HCT116 (cell line): ENCODE measurements around the gene NDUFAF2. TPM values are rescaled to one million over a fixed set of nuclear protein-coding genes. Genes with fewer than 3 reads are reported as not detected.
A peak's percentile ranks its signal among the peaks of the same experiment; 100 is the strongest.

Experiments
- ATAC-seq: fragments of 200-7000 bp; cut with Tn5 transposase; 2 replicates; pipeline ENCODE4 v1.9.1; 2020; ENCODE audit warnings: mild to moderate bottlenecking, moderate library complexity
- BruUV-seq: library from RNA; stranded (reverse); fragments of 400-500 nt; replicated peaks from 2 replicates; lab custom pipeline; 2021; lab: Mats Ljungman, UMichigan
- CTCF ChIA-PET: fragments of 300-600 bp; sonication (Branson Sonifier 250); formaldehyde crosslinking; loops from one replicate; lab custom pipeline; 2021; ENCODE audit warnings: antibody characterized with exemption; lab: Charles Lee
- POLR2A ChIA-PET: fragments of 300-600, 350-600 bp; sonication (Branson Sonifier 250); formaldehyde crosslinking; loops from one replicate; lab custom pipeline; 2021; ENCODE audit warnings: antibody characterized with exemption; lab: Charles Lee
- RAD21 ChIA-PET, 2 experiments: fragments of 300-600 bp; sonication (Branson Sonifier 250); formaldehyde crosslinking; loops; one replicate each; lab custom pipeline; 2023; ENCODE audit warnings: low total read pairs in 2 of 2; ENCODE audit not compliant: uncharacterized antibody in 2 of 2, unreplicated experiment in 2 of 2, low non-redundant PET in 1 of 2; lab: Charles Lee
- DNase-seq: peaks from one replicate; pipeline ENCODE4 v3.0.0-alpha.2; 2010; ENCODE audit warnings: low read depth, low spot score
- H2AFZ ChIP-seq: fragments of 200-600 bp; shearing (Covaris generic), sonication (generic); 2 replicates; pipeline ENCODE4 v1.6.1; 2017; ENCODE audit warnings: low read depth, mixed run types, mixed read lengths, antibody characterized with exemption, low read length; ENCODE audit not compliant: poor library complexity, severe bottlenecking
- H3K27ac ChIP-seq: 2 replicates; pipeline ENCODE4 v1.5.1; 2012; ENCODE audit warnings: low read depth, low read length
- H3K27me3 ChIP-seq: fragments of 200-600 bp; sonication (generic); 2 replicates; pipeline ENCODE4 v1.6.1; 2016; ENCODE audit warnings: mixed run types, low read length, mixed read lengths; ENCODE audit not compliant: insufficient read depth
- H3K36me3 ChIP-seq, 2 experiments: fragments of 200-500 bp in 1 of 2; fragments of 200-600 bp in 1 of 2; sonication (Bioruptor generic) in 1 of 2; sonication (generic) in 1 of 2; 2 replicates each; pipeline versions ENCODE4 v1.5.1 to v1.6.1; 2014 to 2016; ENCODE audit warnings: low read length in 2 of 2, inconsistent platforms in 1 of 2, mixed read lengths in 1 of 2, mixed run types in 1 of 2; ENCODE audit not compliant: insufficient read depth in 2 of 2, control insufficient read depth in 1 of 2
- H3K4me1 ChIP-seq, 2 experiments: fragments of 200-600 bp in 1 of 2; sonication (generic) in 1 of 2; 2 replicates each; pipeline versions ENCODE4 v1.5.1 to v1.6.1; 2012 to 2017; ENCODE audit warnings: low read length in 2 of 2, inconsistent platforms in 1 of 2, mild to moderate bottlenecking in 1 of 2, mixed read lengths in 1 of 2, mixed run types in 1 of 2, moderate library complexity in 1 of 2; ENCODE audit not compliant: insufficient read depth in 2 of 2, control insufficient read depth in 1 of 2
- H3K4me2 ChIP-seq: fragments of 200-600 bp; sonication (generic); 2 replicates; pipeline ENCODE4 v1.6.1; 2017; ENCODE audit warnings: mixed run types, low read length, mixed read lengths
- H3K4me3 ChIP-seq, 2 experiments: fragments of 200-600 bp in 1 of 2; sonication (generic) in 1 of 2; replicated peaks in 1 of 2; 2 replicates each; pipeline ENCODE4 v1.5.1; 2011 to 2016; ENCODE audit warnings: low read length in 2 of 2, control low read depth in 1 of 2, low read depth in 1 of 2, mild to moderate bottlenecking in 1 of 2, mixed read lengths in 1 of 2, mixed run types in 1 of 2
- H3K79me2 ChIP-seq: fragments of 200-600 bp; sonication (generic); 2 replicates; pipeline ENCODE4 v1.6.1; 2017; ENCODE audit warnings: mild to moderate bottlenecking, mixed run types, low read length, moderate library complexity, mixed read lengths; ENCODE audit not compliant: insufficient read depth
- H3K9ac ChIP-seq: fragments of 200-600 bp; sonication (generic); 2 replicates; pipeline ENCODE4 v1.6.1; 2016; ENCODE audit warnings: low read length, mixed read lengths
- H3K9me2 ChIP-seq: fragments of 200-600 bp; sonication (generic), shearing (Covaris generic); 2 replicates; pipeline ENCODE4 v1.6.1; 2017; ENCODE audit warnings: mixed run types, mild to moderate bottlenecking, moderate library complexity; ENCODE audit not compliant: insufficient read depth
- H3K9me3 ChIP-seq, 2 experiments: fragments of 200-500 bp in 1 of 2; fragments of 200-600 bp in 1 of 2; sonication (Bioruptor generic) in 1 of 2; sonication (generic) in 1 of 2; 2 replicates each; pipeline ENCODE4 v1.6.1; 2014 to 2017; ENCODE audit warnings: low read length in 2 of 2, mixed read lengths in 2 of 2, inconsistent platforms in 1 of 2, low read depth in 1 of 2, mild to moderate bottlenecking in 1 of 2, mixed run types in 1 of 2, moderate library complexity in 1 of 2; ENCODE audit not compliant: control insufficient read depth in 1 of 2, insufficient read depth in 1 of 2
- H4K20me1 ChIP-seq: fragments of 200-600 bp; sonication (generic), shearing (Covaris generic); 2 replicates; pipeline ENCODE4 v1.6.1; 2017; ENCODE audit warnings: mixed run types, mild to moderate bottlenecking, moderate library complexity; ENCODE audit not compliant: insufficient read depth
- CEBPB ChIP-seq: IDR thresholded peaks from 2 replicates; pipeline ENCODE4 v1.6.1; 2012; ENCODE audit warnings: low read depth
- CTCF ChIP-seq, 3 experiments: fragments of 200-600 bp in 1 of 3; sonication (generic) in 1 of 3; IDR thresholded peaks in 2 of 3; conservative IDR thresholded peaks in 1 of 3; 2 replicates each; pipeline ENCODE4 v1.5.1; 2012 to 2017; ENCODE audit warnings: low read depth in 2 of 3, low read length in 2 of 3, antibody characterized with exemption in 1 of 3, borderline replicate concordance in 1 of 3, control low read depth in 1 of 3, mild to moderate bottlenecking in 1 of 3, mixed read lengths in 1 of 3, mixed run types in 1 of 3, moderate library complexity in 1 of 3; ENCODE audit not compliant: insufficient read depth in 1 of 3
- EGR1 ChIP-seq: IDR thresholded peaks from 2 replicates; pipeline ENCODE4 v1.6.1; 2012; ENCODE audit warnings: low read depth
- EZH2 ChIP-seq: fragments of 200-600 bp; sonication (generic); IDR thresholded peaks from 2 replicates; pipeline ENCODE4 v1.6.1; 2017; ENCODE audit warnings: antibody characterized with exemption, mixed run types
- EZH2phosphoT487 ChIP-seq: fragments of 200-600 bp; IDR thresholded peaks from 2 replicates; pipeline ENCODE4 v1.6.1; 2018; ENCODE audit warnings: antibody characterized with exemption, borderline replicate concordance
- JUND ChIP-seq: IDR thresholded peaks from 2 replicates; pipeline ENCODE4 v1.6.1; 2012
- POLR2A ChIP-seq: IDR thresholded peaks from 2 replicates; pipeline ENCODE4 v1.7.0; 2011; ENCODE audit warnings: borderline replicate concordance; ENCODE audit not compliant: insufficient read depth, insufficient read length; ENCODE audit errors: extremely low read depth
- RAD21 ChIP-seq: IDR thresholded peaks from 2 replicates; pipeline ENCODE4 v1.6.1; 2012; ENCODE audit warnings: low read depth, mild to moderate bottlenecking
- SP1 ChIP-seq: IDR thresholded peaks from 2 replicates; pipeline ENCODE4 v1.6.1; 2012; ENCODE audit warnings: low read depth
- SRF ChIP-seq: IDR thresholded peaks from 2 replicates; pipeline ENCODE4 v1.6.1; 2012; ENCODE audit warnings: low read depth
- TCF7L2 ChIP-seq: IDR thresholded peaks from 2 replicates; pipeline ENCODE4 v1.7.0; 2011; ENCODE audit warnings: borderline replicate concordance, inconsistent platforms; ENCODE audit not compliant: insufficient read depth, insufficient read length; ENCODE audit errors: extremely low read depth
- ZFX ChIP-seq: fragments of 450-650 bp; IDR thresholded peaks from 2 replicates; pipeline ENCODE4 v1.6.1; 2017
- ZNF274 ChIP-seq: fragments of 200-500 bp; sonication (Bioruptor generic); IDR thresholded peaks from 2 replicates; pipeline ENCODE4 v1.6.1; 2014; ENCODE audit warnings: mild to moderate bottlenecking, low read depth, low read length, inconsistent platforms
- intact Hi-C: fragments of 100-400 bp; cut with micrococcal nuclease; formaldehyde crosslinking; loops from 2 replicates; pipeline ENCODE4 v1.10.0; 2022
- total RNA-seq: library from RNA; stranded (reverse); gene quantifications from one replicate; pipeline ENCODE4 v1.2.1, GENCODE V29; 2021; ENCODE audit not compliant: unreplicated experiment

The NDUFAF2 gene
- total RNA-seq, 1 experiment from 2014 or later: 36.9 TPM

- TF ChIP-seq CTCF (IDR thresholded peaks at IDR 0.05 in 2 of 3, conservative IDR thresholded peaks at IDR 0.05 in 1 of 3; ENCODE audit: borderline replicate concordance in 1 of 3, insufficient read depth in 1 of 3, low read depth in 2 of 3, low read length in 2 of 3) (no peak), EGR1 (0 out of 2 replicates have a peak, but pooled peaks have one; percentile 40), SRF (no peak), EZH2 (no peak), ZNF274 (no peak), CEBPB (no peak), POLR2A (peak; percentile 52), EZH2phosphoT487 (no peak), ZFX (peak; percentile 70), JUND (no peak), SP1 (peak; percentile 90)
These were observed at the start of gene NDUFAF2, which contains the start of gene ERCC8 (continued) for GRCh38 chr5:60944904-60945812.

GRCh38 chr5:60896991-60897390 is 48.0 kb upstream of the NDUFAF2 start:
- ATAC-seq: no peak
- Histone ChIP-seq H3K4me3 (no peak overlapping the region), H3K4me2 (no peak overlapping the region), H3K9me2 (no peaks in the 10 kb centered on the region), H3K9ac (no peak overlapping the region), H3K36me3 (peaks cover 0 to 2% of the 10 kb centered on the region in 2 experiments; a peak in 1 of 4 replicates), H2AFZ (no peak overlapping the region), H3K4me1 (no peaks in the 10 kb centered on the region), H3K27me3 (no peaks in the 10 kb centered on the region), H3K79me2 (no peaks in the 10 kb centered on the region), H3K9me3 (no peaks in the 10 kb centered on the region), H3K27ac (no peak overlapping the region), H4K20me1 (no peaks in the 10 kb centered on the region)
- intact Hi-C loops: no loop called here
- CTCF ChIA-PET: no interaction called here
- POLR2A ChIA-PET: interaction anchor here (1.6 kb wide), 1 partner anchor 197 kb away, joined by 3 read pairs; the partner anchor contains the start of gene DEPDC1B
- no peak for TF ChIP-seq RAD21
- no peak for TF ChIP-seq ZNF274
- TF ChIP-seq TCF7L2: no peak
- TF ChIP-seq SRF: no peak
- TF ChIP-seq CEBPB: no peak
- TF ChIP-seq ZFX: no peak
- RAD21 ChIA-PET: interaction anchor here in 1 of 2 experiments (0.6 kb wide), 1 partner anchor 30 kb away, joined by 3 read pairs; no protein-coding TSS in a partner anchor
- DNase-seq: no peak
- no TSS peak for BruUV-seq
